Endothelial cell of umbilical vein (primary cell): ENCODE data around the gene IL22RA1. TPM values are rescaled to one million over a fixed set of nuclear protein-coding genes. Genes with fewer than 3 reads are reported as not detected.

Experiments
- BruUV-seq: library from RNA; stranded (reverse); fragments of 400-500 nt; replicated peaks from 2 replicates; lab custom pipeline; 2021; lab: Mats Ljungman, UMichigan
- CTCF ChIA-PET: fragments of 300-600, 350-600 bp; sonication (Branson Sonifier 250); formaldehyde crosslinking; loops from one replicate; lab custom pipeline; 2021; ENCODE audit warnings: antibody characterized with exemption, inconsistent platforms; lab: Charles Lee
- POLR2A ChIA-PET: fragments of 300-600, 350-600 bp; sonication (Branson Sonifier 250); formaldehyde crosslinking; loops from one replicate; lab custom pipeline; 2021; ENCODE audit warnings: antibody characterized with exemption, inconsistent platforms; lab: Charles Lee
- DNase-seq: peaks from one replicate; pipeline ENCODE4 v3.0.0-alpha.2; 2011; ENCODE audit warnings: low read depth, low spot score
- FAIRE-seq: peaks from 2 replicates; lab custom pipeline; 2011; peaks lifted over from hg19 to GRCh38; lab: Jason Lieb, UNC
- H2AFZ ChIP-seq: 2 replicates; pipeline ENCODE4 v1.6.0; 2012; ENCODE audit warnings: low read depth, low read length, control low read depth, inconsistent platforms
- H3K27ac ChIP-seq: 2 replicates; pipeline ENCODE4 v1.5.1; 2011; ENCODE audit warnings: low read depth, mild to moderate bottlenecking, control low read depth, low read length, moderate library complexity; ENCODE audit not compliant: insufficient read depth
- H3K27me3 ChIP-seq, 2 experiments: 2 replicates each; pipeline versions ENCODE4 v1.6.0 to v1.6.1; 2011; ENCODE audit warnings: low read length in 2 of 2, mixed read lengths in 1 of 2; ENCODE audit not compliant: control insufficient read depth in 2 of 2, insufficient read depth in 2 of 2
- H3K36me3 ChIP-seq, 2 experiments: 2 replicates in 1 of 2; 3 replicates in 1 of 2; pipeline ENCODE4 v1.5.1; 2011; ENCODE audit warnings: low read length in 2 of 2, mild to moderate bottlenecking in 1 of 2, moderate library complexity in 1 of 2; ENCODE audit not compliant: control insufficient read depth in 2 of 2, insufficient read depth in 2 of 2; ENCODE audit errors: extremely low read depth in 1 of 2
- H3K4me1 ChIP-seq: 3 replicates; pipeline ENCODE4 v1.5.1; 2011; ENCODE audit warnings: mild to moderate bottlenecking, low read length; ENCODE audit not compliant: control insufficient read depth, insufficient read depth; ENCODE audit errors: extremely low read depth
- H3K4me2 ChIP-seq: 2 replicates; pipeline ENCODE4 v1.6.1; 2011; ENCODE audit warnings: low read length, control low read depth, mixed read lengths; ENCODE audit not compliant: insufficient read depth
- H3K4me3 ChIP-seq, 3 experiments: fragments of 200-600 bp in 1 of 3; sonication (generic), shearing (Covaris generic) in 1 of 3; replicated peaks in 1 of 3; 2 replicates each; pipeline ENCODE4 v1.5.1; 2011 to 2016; ENCODE audit warnings: control low read depth in 3 of 3, low read length in 3 of 3, mild to moderate bottlenecking in 2 of 3, inconsistent platforms in 1 of 3, low read depth in 1 of 3, moderate library complexity in 1 of 3; ENCODE audit not compliant: insufficient read depth in 1 of 3
- H3K79me2 ChIP-seq: 2 replicates; pipeline ENCODE4 v1.6.0; 2012; ENCODE audit warnings: low read length, inconsistent platforms; ENCODE audit not compliant: control insufficient read depth, insufficient read depth
- H3K9ac ChIP-seq: replicated peaks from 2 replicates; pipeline ENCODE3; 2011; ENCODE audit warnings: low read length, control low read depth; ENCODE audit not compliant: insufficient read depth; ENCODE audit errors: extremely low read depth
- H3K9me1 ChIP-seq: replicated peaks from 3 replicates; pipeline ENCODE4 v1.6.0; 2011; ENCODE audit warnings: mild to moderate bottlenecking, low read length; ENCODE audit not compliant: control insufficient read depth, insufficient read depth; ENCODE audit errors: extremely low read depth
- H3K9me3 ChIP-seq: replicated peaks from 2 replicates; pipeline ENCODE4 v1.5.1; 2012; ENCODE audit warnings: low read length, inconsistent platforms; ENCODE audit not compliant: control insufficient read depth, insufficient read depth
- H4K20me1 ChIP-seq: replicated peaks from 2 replicates; pipeline ENCODE3; 2011; ENCODE audit warnings: mild to moderate bottlenecking, low read length; ENCODE audit not compliant: control insufficient read depth, insufficient read depth; ENCODE audit errors: extremely low read depth
- EZH2 ChIP-seq: IDR thresholded peaks from 2 replicates; pipeline ENCODE4 v1.6.1; 2012; ENCODE audit warnings: borderline replicate concordance, low read depth, mild to moderate bottlenecking, moderate library complexity, low read length, inconsistent platforms; ENCODE audit not compliant: severe bottlenecking
- FOS ChIP-seq: IDR thresholded peaks from 2 replicates; pipeline ENCODE4 v1.6.1; 2011; ENCODE audit warnings: mild to moderate bottlenecking, low read length, moderate library complexity, borderline replicate concordance; ENCODE audit not compliant: insufficient read depth
- GATA2 ChIP-seq: IDR thresholded peaks from 2 replicates; pipeline ENCODE4 v1.7.0; 2011; ENCODE audit warnings: low read depth, mild to moderate bottlenecking, moderate library complexity, mixed read lengths, low read length; ENCODE audit not compliant: insufficient read length, insufficient read depth
- JUN ChIP-seq: IDR thresholded peaks from 2 replicates; pipeline ENCODE4 v1.6.1; 2011; ENCODE audit warnings: borderline replicate concordance, low read depth; ENCODE audit not compliant: insufficient read length, insufficient read depth
- MYC ChIP-seq: IDR thresholded peaks from one replicate; pipeline ENCODE4 v1.6.1; 2011; ENCODE audit warnings: mild to moderate bottlenecking, low read depth, low read length
- POLR2A ChIP-seq: IDR thresholded peaks from 2 replicates; pipeline ENCODE4 v1.6.1; 2012; ENCODE audit warnings: low read depth, mild to moderate bottlenecking, control low read depth, low read length
- POLR2AphosphoS5 ChIP-seq: IDR thresholded peaks from 2 replicates; pipeline ENCODE4 v1.6.1; 2012; ENCODE audit warnings: low read depth, mild to moderate bottlenecking, control low read depth, low read length, moderate library complexity; ENCODE audit not compliant: insufficient read depth
- dilution Hi-C: fragments of 300-500 bp; cut with MboI; formaldehyde crosslinking; loops from one replicate; pipeline ENCODE4 v1.15.0; 2019; ENCODE audit warnings: low sequenced_read_pairs; ENCODE audit not compliant: extremely low pct_ligation_motif_present
- intact Hi-C: fragments of 100-400 bp; cut with micrococcal nuclease; formaldehyde crosslinking; loops from one replicate; pipeline ENCODE4 v1.10.0; 2022
- polyA plus RNA-seq, 4 experiments: library from polyadenylated mRNA; depleted of rRNA in 3 of 4; stranded (reverse) in 3 of 4; unstranded in 1 of 4; fragments of >200 nt; gene quantifications; 2 replicates each; pipeline versions ENCODE4 v1.2.1 to v1.2.3, GENCODE V29; 2011 to 2012; ENCODE audit warnings: missing spikeins in 1 of 4
- total RNA-seq: library from RNA; stranded (reverse); gene quantifications from 2 replicates; pipeline ENCODE4 v1.2.3, GENCODE V29; 2021
- TF ChIP-seq, protein P1 (sequence below), 2 donors: IDR thresholded peaks; 1 replicate in 1 of 2; 2 replicates in 1 of 2; pipeline ENCODE4 v1.5.1; 2011; ENCODE audit warnings: low read length in 2 of 2, mild to moderate bottlenecking in 2 of 2, moderate library complexity in 2 of 2, control low read depth in 1 of 2, inconsistent platforms in 1 of 2, low read depth in 1 of 2; ENCODE audit not compliant: insufficient read depth in 1 of 2; ENCODE audit errors: extremely low read depth in 1 of 2
- TF ChIP-seq, protein P2 (sequence below): IDR thresholded peaks from 2 replicates; pipeline ENCODE4 v1.6.1; 2011; ENCODE audit not compliant: insufficient read depth, insufficient read length

The IL22RA1 gene
- total and polyA plus RNA-seq, 2 donors (not counting 3 experiments of a cell fraction or from before 2014, with no cell fraction given) = not detected

DNA sequence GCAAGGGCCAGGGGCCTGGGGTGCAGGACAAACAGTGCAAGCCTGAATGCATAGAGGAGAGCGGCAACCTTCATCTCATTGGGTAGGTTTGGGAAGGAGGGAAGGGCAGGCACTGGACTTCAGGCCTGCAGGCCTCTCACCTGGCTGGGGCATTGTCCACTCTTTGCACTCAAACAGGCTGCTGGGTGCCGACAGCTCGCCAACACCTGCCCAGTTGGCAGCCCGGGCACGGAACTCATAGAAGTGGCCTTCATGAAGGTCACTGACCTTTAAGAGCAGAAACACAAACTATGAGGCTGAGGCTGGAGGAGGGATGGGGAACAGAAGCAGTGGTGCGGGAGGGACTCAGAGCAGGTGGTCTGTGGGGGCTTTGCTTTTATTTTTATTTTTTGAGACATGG, 61.8 kb downstream of the IL22RA1 start:
- intact Hi-C loops (no loop called here), dilution Hi-C loops (no loop called here)
- Histone ChIP-seq H3K9ac (no peak overlapping the region), H2AFZ (no peak overlapping the region), H3K9me3 (no peaks in the 10 kb centered on the region), H3K79me2 (no peaks in the 10 kb centered on the region), H3K9me1 (no peaks in the 10 kb centered on the region), H3K36me3 (no peaks in the 10 kb centered on the region), H3K4me1 (no peaks in the 10 kb centered on the region), H3K4me2 (no peak overlapping the region), H3K27me3 (peaks cover 0 to 2% of the 10 kb centered on the region in 2 experiments), H3K27ac (no peak overlapping the region), H3K4me3 (no peak overlapping the region), H4K20me1 (no peaks in the 10 kb centered on the region)
- BruUV-seq = no TSS peak
- FAIRE-seq (no peak), DNase-seq (no peak)
- TF ChIP-seq, protein P1, sequence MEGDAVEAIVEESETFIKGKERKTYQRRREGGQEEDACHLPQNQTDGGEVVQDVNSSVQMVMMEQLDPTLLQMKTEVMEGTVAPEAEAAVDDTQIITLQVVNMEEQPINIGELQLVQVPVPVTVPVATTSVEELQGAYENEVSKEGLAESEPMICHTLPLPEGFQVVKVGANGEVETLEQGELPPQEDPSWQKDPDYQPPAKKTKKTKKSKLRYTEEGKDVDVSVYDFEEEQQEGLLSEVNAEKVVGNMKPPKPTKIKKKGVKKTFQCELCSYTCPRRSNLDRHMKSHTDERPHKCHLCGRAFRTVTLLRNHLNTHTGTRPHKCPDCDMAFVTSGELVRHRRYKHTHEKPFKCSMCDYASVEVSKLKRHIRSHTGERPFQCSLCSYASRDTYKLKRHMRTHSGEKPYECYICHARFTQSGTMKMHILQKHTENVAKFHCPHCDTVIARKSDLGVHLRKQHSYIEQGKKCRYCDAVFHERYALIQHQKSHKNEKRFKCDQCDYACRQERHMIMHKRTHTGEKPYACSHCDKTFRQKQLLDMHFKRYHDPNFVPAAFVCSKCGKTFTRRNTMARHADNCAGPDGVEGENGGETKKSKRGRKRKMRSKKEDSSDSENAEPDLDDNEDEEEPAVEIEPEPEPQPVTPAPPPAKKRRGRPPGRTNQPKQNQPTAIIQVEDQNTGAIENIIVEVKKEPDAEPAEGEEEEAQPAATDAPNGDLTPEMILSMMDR (IDR thresholded peaks at IDR 0.05; ENCODE audit: extremely low read depth in 1 of 2, insufficient read depth in 1 of 2, low read depth in 1 of 2, low read length in 2 of 2) = no peak
- no peak for TF ChIP-seq MYC
- TF ChIP-seq FOS = no peak
- no peak for TF ChIP-seq EZH2
- TF ChIP-seq GATA2 = no peak
- no peak for TF ChIP-seq POLR2AphosphoS5
- TF ChIP-seq, protein P2, sequence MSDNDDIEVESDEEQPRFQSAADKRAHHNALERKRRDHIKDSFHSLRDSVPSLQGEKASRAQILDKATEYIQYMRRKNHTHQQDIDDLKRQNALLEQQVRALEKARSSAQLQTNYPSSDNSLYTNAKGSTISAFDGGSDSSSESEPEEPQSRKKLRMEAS = no peak
- no peak for TF ChIP-seq POLR2A
- TF ChIP-seq JUN = no peak
- ChIA-PET CTCF (interaction anchor here (1.0 to 1.5 kb wide), 2 partner anchors 10 to 31 kb away, joined by 4 to 7 read pairs; partner anchors contain the start of gene MYOM3), POLR2A (no interaction called here)
